Neural progenitor cell (in vitro differentiated cells): ENCODE measurements around the gene KIRREL3. TPM values are rescaled to one million over a fixed set of nuclear protein-coding genes. Genes with fewer than 3 reads are reported as not detected.
A peak's percentile ranks its signal among the peaks of the same experiment; 100 is the strongest.

Experiments used
- DNase-seq: peaks from one replicate; pipeline ENCODE4 v3.0.0-alpha.2; 2016; ENCODE audit warnings: low spot score
- H2AFZ ChIP-seq: fragments of 200-600 bp; sonication (generic); replicated peaks from 2 replicates; pipeline ENCODE4 v1.6.1; 2016; ENCODE audit warnings: antibody characterized with exemption
- H3F3A ChIP-seq: fragments of 200-600 bp; sonication (generic); 2 replicates; pipeline ENCODE4 v1.6.1; 2016; ENCODE audit warnings: antibody characterized with exemption, low read depth
- H3K27ac ChIP-seq: fragments of 200-600 bp; sonication (generic); 2 replicates; pipeline ENCODE4 v1.5.1; 2016; ENCODE audit warnings: mild to moderate bottlenecking
- H3K27me3 ChIP-seq: fragments of 200-600 bp; sonication (generic); 2 replicates; pipeline ENCODE4 v1.6.1; 2016; ENCODE audit warnings: mild to moderate bottlenecking, moderate library complexity
- H3K36me3 ChIP-seq: fragments of 200-600 bp; sonication (generic); 2 replicates; pipeline ENCODE4 v1.5.1; 2016
- H3K4me1 ChIP-seq: fragments of 200-600 bp; sonication (generic); 2 replicates; pipeline ENCODE4 v1.6.1; 2016; ENCODE audit warnings: mixed run types
- H3K4me2 ChIP-seq: fragments of 200-600 bp; sonication (generic); 2 replicates; pipeline ENCODE4 v1.6.1; 2016
- H3K4me3 ChIP-seq: fragments of 200-600 bp; sonication (generic); 2 replicates; pipeline ENCODE4 v1.5.1; 2016
- H3K79me2 ChIP-seq: fragments of 200-600 bp; sonication (generic); 2 replicates; pipeline ENCODE4 v1.6.1; 2016; ENCODE audit warnings: low read depth
- H3K9ac ChIP-seq: fragments of 200-600 bp; sonication (generic); 2 replicates; pipeline ENCODE4 v1.6.1; 2016
- H3K9me3 ChIP-seq: fragments of 200-600 bp; sonication (generic); 2 replicates; pipeline ENCODE4 v1.5.1; 2016; ENCODE audit warnings: low read depth
- H4K20me1 ChIP-seq: fragments of 200-600 bp; sonication (generic); 2 replicates; pipeline ENCODE4 v1.6.1; 2016; ENCODE audit warnings: low read depth
- H3K27ac Mint-ChIP-seq: 3 replicates; pipeline ENCODE4 v1.8.0; 2021; ENCODE audit warnings: mixed read lengths
- H3K27me3 Mint-ChIP-seq: 2 replicates; pipeline ENCODE4 v1.8.0; 2022; ENCODE audit warnings: low read depth, mild to moderate bottlenecking, inconsistent platforms, moderate library complexity, mixed read lengths; ENCODE audit not compliant: insufficient read depth
- H3K36me3 Mint-ChIP-seq: 3 replicates; pipeline ENCODE4 v1.8.0; 2021; ENCODE audit warnings: mixed read lengths
- H3K4me1 Mint-ChIP-seq: 3 replicates; pipeline ENCODE4 v1.8.0; 2021; ENCODE audit warnings: mixed read lengths
- H3K4me3 Mint-ChIP-seq: 3 replicates; pipeline ENCODE4 v1.8.0; 2021; ENCODE audit warnings: mild to moderate bottlenecking, moderate library complexity, mixed read lengths
- H3K9me3 Mint-ChIP-seq: 3 replicates; pipeline ENCODE4 v1.8.0; 2020; ENCODE audit warnings: mixed read lengths
- CTCF ChIP-seq: fragments of 200-600 bp; sonication (generic); IDR thresholded peaks from 2 replicates; pipeline ENCODE4 v1.5.1; 2017; ENCODE audit warnings: antibody characterized with exemption, mild to moderate bottlenecking
- EZH2 ChIP-seq: fragments of 200-600 bp; sonication (generic); IDR thresholded peaks from 2 replicates; pipeline ENCODE4 v1.6.1; 2017; ENCODE audit warnings: antibody characterized with exemption, mild to moderate bottlenecking, moderate library complexity
- EZH2phosphoT487 ChIP-seq: fragments of 200-600 bp; sonication (generic); IDR thresholded peaks from 2 replicates; pipeline ENCODE4 v1.6.1; 2017; ENCODE audit warnings: antibody characterized with exemption
- total RNA-seq: library from RNA; depleted of rRNA; stranded (reverse); fragments of >200 nt; gene quantifications from 2 replicates; pipeline ENCODE4 v1.2.3, GENCODE V29; 2015; ENCODE audit warnings: low replicate concordance

Gene KIRREL3
- total RNA-seq, 1 donor from 2014 or later: 1.1 TPM

- Mint-ChIP-seq H3K4me3 (no peak overlapping the region), H3K4me1 (peaks cover 13% of the 10 kb centered on the region), H3K36me3 (no peaks in the 10 kb centered on the region), H3K27ac (no peak overlapping the region), H3K9me3 (no peaks in the 10 kb centered on the region), H3K27me3 (peaks cover 6% of the 10 kb centered on the region)
- Histone ChIP-seq H3K79me2 (no peaks in the 10 kb centered on the region), H2AFZ (peak overlapping the region; percentile 44), H3K27me3 (no peaks in the 10 kb centered on the region), H3K9me3 (no peaks in the 10 kb centered on the region), H3K9ac (no peak overlapping the region), H3F3A (peaks cover 4% of the 10 kb centered on the region), H3K27ac (no peak overlapping the region), H3K36me3 (no peaks in the 10 kb centered on the region), H3K4me1 (peaks cover 13% of the 10 kb centered on the region), H4K20me1 (no peaks in the 10 kb centered on the region), H3K4me2 (no peak overlapping the region), H3K4me3 (no peak overlapping the region)
- TF ChIP-seq EZH2 (no peak), EZH2phosphoT487 (no peak), CTCF (no peak)
- DNase-seq: no peak
Observed at GRCh38 chr11:126727381-126727780, 273.2 kb downstream of the KIRREL3 start.

- Histone ChIP-seq H3K36me3 (no peaks in the 10 kb centered on the region), H3K4me1 (no peaks in the 10 kb centered on the region), H3K27me3 (no peaks in the 10 kb centered on the region), H2AFZ (no peak overlapping the region), H3F3A (no peaks in the 10 kb centered on the region), H3K79me2 (no peaks in the 10 kb centered on the region), H3K9me3 (no peaks in the 10 kb centered on the region), H4K20me1 (no peaks in the 10 kb centered on the region), H3K27ac (no peak overlapping the region), H3K4me2 (no peak overlapping the region), H3K9ac (no peak overlapping the region), H3K4me3 (no peak overlapping the region)
- DNase-seq: no peak
- H3K36me3 Mint-ChIP-seq: no peaks in the 10 kb centered on the region
- no peaks in the 10 kb centered on the region for H3K9me3 Mint-ChIP-seq
- H3K4me3 Mint-ChIP-seq: no peak overlapping the region
- peaks cover 2% of the 10 kb centered on the region for H3K4me1 Mint-ChIP-seq
- no peak for TF ChIP-seq EZH2
- peaks cover 6% of the 10 kb centered on the region for H3K27me3 Mint-ChIP-seq
- no peak overlapping the region for H3K27ac Mint-ChIP-seq
Observed at GRCh38 chr11:126725521-126725920, 275.0 kb downstream of the KIRREL3 start.

- H3K27me3 Mint-ChIP-seq: peaks cover 6% of the 10 kb centered on the region
- H3K36me3 Mint-ChIP-seq: no peaks in the 10 kb centered on the region
- Histone ChIP-seq H3K79me2 (no peaks in the 10 kb centered on the region), H3K27me3 (no peaks in the 10 kb centered on the region), H3K4me2 (no peak overlapping the region), H3K36me3 (no peaks in the 10 kb centered on the region), H3F3A (no peaks in the 10 kb centered on the region), H3K9me3 (no peaks in the 10 kb centered on the region), H3K9ac (no peak overlapping the region), H3K27ac (no peak overlapping the region), H3K4me1 (no peaks in the 10 kb centered on the region), H2AFZ (no peak overlapping the region), H3K4me3 (no peak overlapping the region), H4K20me1 (no peaks in the 10 kb centered on the region)
- TF ChIP-seq EZH2phosphoT487 (no peak), EZH2 (no peak), CTCF (no peak)
- no peak overlapping the region for H3K27ac Mint-ChIP-seq
- H3K4me1 Mint-ChIP-seq: peaks cover 2% of the 10 kb centered on the region
- H3K9me3 Mint-ChIP-seq: no peaks in the 10 kb centered on the region
- no peak for DNase-seq
- no peak overlapping the region for H3K4me3 Mint-ChIP-seq
Observed at GRCh38 chr11:126725043-126725442, 275.5 kb downstream of the KIRREL3 start.

- Mint-ChIP-seq H3K36me3 (no peaks in the 10 kb centered on the region), H3K27ac (no peak overlapping the region), H3K27me3 (peaks cover 8% of the 10 kb centered on the region), H3K4me3 (no peak overlapping the region), H3K4me1 (peaks cover 2% of the 10 kb centered on the region), H3K9me3 (no peaks in the 10 kb centered on the region)
- Histone ChIP-seq H3K4me1 (no peaks in the 10 kb centered on the region), H3K9me3 (no peaks in the 10 kb centered on the region), H3K4me3 (no peak overlapping the region), H3K4me2 (no peak overlapping the region), H4K20me1 (no peaks in the 10 kb centered on the region), H2AFZ (no peak overlapping the region), H3K27me3 (no peaks in the 10 kb centered on the region), H3F3A (no peaks in the 10 kb centered on the region), H3K9ac (no peak overlapping the region), H3K27ac (no peak overlapping the region), H3K79me2 (no peaks in the 10 kb centered on the region), H3K36me3 (no peaks in the 10 kb centered on the region)
- no peak for DNase-seq
- TF ChIP-seq CTCF (no peak), EZH2 (no peak), EZH2phosphoT487 (no peak)
Observed at GRCh38 chr11:126723665-126724045, 276.9 kb downstream of the KIRREL3 start.
